ENCODE data around the gene FUT2. TPM values are rescaled to one million over a fixed set of nuclear protein-coding genes. Genes with fewer than 3 reads are reported as not detected.
"Not testable (repeated sequence)": the region's sequence is repeated elsewhere in the genome, so short reads cannot be mapped to it uniquely, and the experiment has no call there.

Gene FUT2
- total and polyA plus RNA-seq, 10 donors: 0.17 to 1.2 (median 0.38) TPM; not detected in 5

- H3K4me3 ChIP-seq: peak overlapping the region in 2 of 8 donors; percentile 19 to 42
- intact Hi-C loops (cut with DNase I; ENCODE audit: low total_unique reads): no loop called here
- no peaks in the 10 kb centered on the region for H3K27me3 ChIP-seq (replicated peaks in 1 of 7)
- 43 to 78% (median 59%) methylated on average over 11 of the region's 11 CpGs for WGBS, 5 donors
- H3K27ac ChIP-seq: peak overlapping the region in 3 of 8 donors; percentile 18 to 32 (median 21)
- DNase-seq: no peak
- TF ChIP-seq POLR2AphosphoS5 (IDR thresholded peaks at IDR 0.05): peak in 2 of 3 donors; percentile 32 to 35
- TF ChIP-seq CTCF (IDR thresholded peaks at IDR 0.05 in 8 of 11, conservative IDR thresholded peaks at IDR 0.05 in 3 of 11): no peak
- peaks cover 0 to 8% (median 0%) of the 10 kb centered on the region in 6 donors for H3K4me1 ChIP-seq
- H3K9me3 ChIP-seq: no peaks in the 10 kb centered on the region
- no peaks in the 10 kb centered on the region for H3K36me3 ChIP-seq
These were observed 12.4 kb upstream of the FUT2 start for GRCh38 chr19:48683349-48683748.

GRCh38 chr19:48685583-48685982 is 10.2 kb upstream of the FUT2 start:
- intact Hi-C loops (cut with DNase I; ENCODE audit: low total_unique reads): no loop called here
- no peak for TF ChIP-seq CTCF (IDR thresholded peaks at IDR 0.05 in 8 of 11, conservative IDR thresholded peaks at IDR 0.05 in 3 of 11)
- TF ChIP-seq POLR2AphosphoS5 (IDR thresholded peaks at IDR 0.05): no peak
- TF ChIP-seq POLR2A (IDR thresholded peaks at IDR 0.05): no peak
- Histone ChIP-seq H3K36me3 (no peaks in the 10 kb centered on the region), H3K9me3 (no peaks in the 10 kb centered on the region), H3K4me3 (no peak overlapping the region), H3K27ac (no peak overlapping the region), H3K27me3 (replicated peaks in 1 of 7) (no peaks in the 10 kb centered on the region), H3K4me1 (peaks cover 0 to 8% (median 0%) of the 10 kb centered on the region in 6 donors)
- DNase-seq: no peak
- WGBS, 5 donors: 86 to 93% (median 90%) methylated on average over 9 of the region's 9 CpGs

GRCh38 chr19:48686088-48686487 is 9.7 kb upstream of the FUT2 start:
- Histone ChIP-seq H3K4me3 (no peak overlapping the region), H3K9me3 (no peaks in the 10 kb centered on the region), H3K27ac (no peak overlapping the region), H3K27me3 (replicated peaks in 1 of 7) (no peaks in the 10 kb centered on the region), H3K4me1 (peaks cover 0 to 8% (median 0%) of the 10 kb centered on the region in 6 donors), H3K36me3 (no peaks in the 10 kb centered on the region)
- WGBS, 5 donors: 83 to 94% (median 85%) methylated on average over 3 of the region's 3 CpGs
- no peak for DNase-seq
- intact Hi-C loops (cut with DNase I; ENCODE audit: low total_unique reads): no loop called here
- no peak for TF ChIP-seq CTCF (IDR thresholded peaks at IDR 0.05 in 8 of 11, conservative IDR thresholded peaks at IDR 0.05 in 3 of 11)
- no peak for TF ChIP-seq POLR2AphosphoS5 (IDR thresholded peaks at IDR 0.05)
- TF ChIP-seq POLR2A (IDR thresholded peaks at IDR 0.05): no peak

GRCh38 chr19:48686637-48687036 is 9.1 kb upstream of the FUT2 start:
- H3K27me3 ChIP-seq (replicated peaks in 1 of 7); H3K36me3 ChIP-seq; H3K4me1 ChIP-seq; H3K9me3 ChIP-seq; H3K4me3 ChIP-seq; intact Hi-C loops (cut with DNase I; ENCODE audit: low total_unique reads); DNase-seq: not testable (repeated sequence)
- H3K27ac ChIP-seq: peak overlapping the region in 5 of 8 donors; percentile 16 to 41 (median 22)
- 88 to 94% (median 91%) methylated on average over 7 of the region's 7 CpGs for WGBS, 5 donors

- no peak for DNase-seq
- H3K27me3 ChIP-seq (replicated peaks in 1 of 7): no peaks in the 10 kb centered on the region
- H3K4me1 ChIP-seq: peaks cover 0 to 8% (median 0%) of the 10 kb centered on the region in 6 donors
- H3K9me3 ChIP-seq: no peaks in the 10 kb centered on the region
- 80 to 96% (median 90%) methylated on average over 3 of the region's 3 CpGs for WGBS, 5 donors
- TF ChIP-seq POLR2AphosphoS5 (IDR thresholded peaks at IDR 0.05): no peak
- no peak for TF ChIP-seq POLR2A (IDR thresholded peaks at IDR 0.05)
- no peak for TF ChIP-seq CTCF (IDR thresholded peaks at IDR 0.05 in 8 of 11, conservative IDR thresholded peaks at IDR 0.05 in 3 of 11)
- no peak overlapping the region for H3K4me3 ChIP-seq
- intact Hi-C loops (cut with DNase I; ENCODE audit: low total_unique reads): no loop called here
- peak overlapping the region in 3 of 8 donors; percentile 22 to 41 (median 25) for H3K27ac ChIP-seq
- no peaks in the 10 kb centered on the region for H3K36me3 ChIP-seq
These were observed 8.0 kb upstream of the FUT2 start for GRCh38 chr19:48687776-48688175.
